ENCODE data around the gene PYCR2. TPM values are rescaled to one million over a fixed set of nuclear protein-coding genes. Genes with fewer than 3 reads are reported as not detected.

The PYCR2 gene
- total RNA-seq, 2 experiments from 2014 or later = 132 to 134 TPM

DNA sequence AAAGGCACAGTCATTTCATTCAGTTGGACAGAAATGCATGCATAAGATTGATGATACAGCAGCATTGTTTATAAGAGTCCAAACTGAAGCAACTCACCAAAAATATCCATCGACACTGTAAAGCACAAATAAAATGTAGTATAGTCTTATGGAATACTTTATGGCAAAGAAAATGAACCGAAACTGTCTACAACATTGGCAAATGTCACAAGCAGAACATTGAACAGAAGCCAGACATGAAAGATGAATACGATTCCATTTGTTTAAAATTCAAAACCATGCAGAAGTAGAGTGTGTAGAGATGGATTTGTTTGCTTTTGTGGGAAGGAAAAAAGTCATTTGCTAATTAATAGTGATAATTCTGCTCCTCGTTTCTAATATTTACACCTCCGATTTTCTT, 27.6 kb downstream of the PYCR2 start:
- peak overlapping the region; percentile 91 for H3K27ac Mint-ChIP-seq
- no peaks in the 10 kb centered on the region for H3K36me3 Mint-ChIP-seq (ENCODE audit: low read depth)
- H3K4me3 Mint-ChIP-seq = peak overlapping the region; percentile 57
- DNase-seq (no peak), ATAC-seq (no peak)
- intact Hi-C loops (cut with micrococcal nuclease) = no loop called here
- TF ChIP-seq, protein P1, sequence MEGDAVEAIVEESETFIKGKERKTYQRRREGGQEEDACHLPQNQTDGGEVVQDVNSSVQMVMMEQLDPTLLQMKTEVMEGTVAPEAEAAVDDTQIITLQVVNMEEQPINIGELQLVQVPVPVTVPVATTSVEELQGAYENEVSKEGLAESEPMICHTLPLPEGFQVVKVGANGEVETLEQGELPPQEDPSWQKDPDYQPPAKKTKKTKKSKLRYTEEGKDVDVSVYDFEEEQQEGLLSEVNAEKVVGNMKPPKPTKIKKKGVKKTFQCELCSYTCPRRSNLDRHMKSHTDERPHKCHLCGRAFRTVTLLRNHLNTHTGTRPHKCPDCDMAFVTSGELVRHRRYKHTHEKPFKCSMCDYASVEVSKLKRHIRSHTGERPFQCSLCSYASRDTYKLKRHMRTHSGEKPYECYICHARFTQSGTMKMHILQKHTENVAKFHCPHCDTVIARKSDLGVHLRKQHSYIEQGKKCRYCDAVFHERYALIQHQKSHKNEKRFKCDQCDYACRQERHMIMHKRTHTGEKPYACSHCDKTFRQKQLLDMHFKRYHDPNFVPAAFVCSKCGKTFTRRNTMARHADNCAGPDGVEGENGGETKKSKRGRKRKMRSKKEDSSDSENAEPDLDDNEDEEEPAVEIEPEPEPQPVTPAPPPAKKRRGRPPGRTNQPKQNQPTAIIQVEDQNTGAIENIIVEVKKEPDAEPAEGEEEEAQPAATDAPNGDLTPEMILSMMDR (IDR thresholded peaks at IDR 0.05) = no peak
- peaks cover 38% of the 10 kb centered on the region for H3K4me1 Mint-ChIP-seq (ENCODE audit: low read depth)
- no peaks in the 10 kb centered on the region for H3K9me3 Mint-ChIP-seq
- no peaks in the 10 kb centered on the region for H3K27me3 Mint-ChIP-seq
- ChIA-PET CTCF (interaction anchor here (0.7 to 3.7 kb wide), 8 partner anchors 13 to 421 kb away, joined by 3 to 27 read pairs (median 4); partner anchors contain the start of genes SRP9 and TMEM63A), POLR2A (interaction anchor here (1.2 to 3.5 kb wide), 3 partner anchors 7 to 425 kb away, joined by 4 to 35 read pairs (median 4); partner anchors contain the start of genes LEFTY1 and TMEM63A)

DNA sequence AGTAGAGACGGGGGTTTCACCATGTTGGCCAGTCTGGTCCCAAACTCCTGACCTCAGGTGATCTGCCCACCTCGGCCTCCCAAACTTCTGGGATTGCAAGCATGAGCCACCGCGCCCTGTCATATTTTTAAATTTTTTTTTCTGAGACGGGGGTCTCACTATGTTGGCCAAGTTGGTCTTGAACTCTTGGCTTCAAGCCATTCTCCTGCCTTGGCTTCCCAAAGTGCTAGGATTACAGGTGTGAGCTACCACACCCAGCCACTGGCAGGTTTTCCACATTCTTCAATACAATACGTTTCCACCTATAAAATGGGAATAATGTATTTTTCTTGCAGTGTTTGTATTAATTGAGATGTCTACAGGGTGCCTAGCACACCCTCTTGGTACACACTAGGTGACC, 31.7 kb downstream of the PYCR2 start:
- CTCF ChIA-PET = interaction anchor here (0.8 to 1.1 kb wide), 2 partner anchors 11 to 95 kb away, joined by 3 to 4 read pairs; no protein-coding TSS in a partner anchor
- no peak for ATAC-seq
- H3K27ac Mint-ChIP-seq = no peak overlapping the region
- H3K27me3 Mint-ChIP-seq = no peaks in the 10 kb centered on the region
- H3K36me3 Mint-ChIP-seq (ENCODE audit: low read depth) = no peaks in the 10 kb centered on the region
- POLR2A ChIA-PET = interaction anchor here (3.6 kb wide), 1 partner anchor 11 kb away, joined by 17 read pairs; the partner anchor contains the start of gene TMEM63A
- intact Hi-C loops (cut with micrococcal nuclease) = no loop called here
- peaks cover 17% of the 10 kb centered on the region for H3K4me1 Mint-ChIP-seq (ENCODE audit: low read depth)
- H3K9me3 Mint-ChIP-seq = no peaks in the 10 kb centered on the region
- TF ChIP-seq, protein P1 (IDR thresholded peaks at IDR 0.05) = no peak
- H3K4me3 Mint-ChIP-seq = no peak overlapping the region
- no peak for DNase-seq

DNA sequence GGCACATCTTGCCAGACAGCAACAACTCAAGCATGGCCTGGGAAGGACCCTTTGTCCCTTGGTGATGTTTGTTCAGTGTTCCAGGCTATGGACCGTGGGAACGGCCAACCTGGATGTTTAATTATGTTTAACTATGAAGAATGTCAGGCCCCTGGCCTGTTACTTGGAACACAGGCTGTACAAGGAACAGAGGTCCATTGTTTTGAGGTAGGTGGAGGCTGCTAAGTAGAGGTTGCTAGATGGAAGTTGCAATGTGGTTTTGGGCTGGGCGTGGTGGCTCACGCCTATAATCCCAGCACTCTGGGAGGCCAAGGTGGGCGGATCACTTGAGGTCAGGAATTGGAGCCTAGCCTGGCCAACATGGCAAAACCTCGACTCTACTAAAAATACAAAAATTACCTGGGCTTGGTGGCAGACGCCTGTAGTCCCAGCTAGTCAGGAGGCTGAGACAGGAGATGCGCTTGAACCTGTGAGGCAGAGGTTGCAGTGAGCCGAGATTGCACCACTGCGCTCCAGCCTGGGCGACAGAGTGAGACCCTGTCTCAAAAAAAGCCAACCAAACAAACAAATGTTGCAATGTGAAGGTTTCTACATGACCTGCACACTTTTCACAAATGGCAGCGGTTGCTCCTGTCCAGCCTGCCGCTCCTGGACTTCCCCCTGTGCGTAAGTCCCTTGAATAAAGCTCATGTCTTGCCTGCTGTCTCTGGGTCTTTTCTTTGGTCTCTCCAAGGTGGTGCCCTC, 32.6 kb downstream of the PYCR2 start:
- peaks cover 8% of the 10 kb centered on the region for H3K4me1 Mint-ChIP-seq (ENCODE audit: low read depth)
- TF ChIP-seq, protein P1 (IDR thresholded peaks at IDR 0.05) = no peak
- no peaks in the 10 kb centered on the region for H3K9me3 Mint-ChIP-seq
- H3K27ac Mint-ChIP-seq = peak overlapping the region; percentile 14
- intact Hi-C loops (cut with micrococcal nuclease) = no loop called here
- CTCF ChIA-PET = interaction anchor here (1.1 kb wide), 1 partner anchor 10 kb away, joined by 4 read pairs; no protein-coding TSS in a partner anchor
- H3K27me3 Mint-ChIP-seq = no peaks in the 10 kb centered on the region
- ATAC-seq (no peak), DNase-seq (no peak)
- no peaks in the 10 kb centered on the region for H3K36me3 Mint-ChIP-seq (ENCODE audit: low read depth)
- POLR2A ChIA-PET = interaction anchor here (3.6 kb wide), 1 partner anchor 10 kb away, joined by 17 read pairs; the partner anchor contains the start of gene TMEM63A
- no peak overlapping the region for H3K4me3 Mint-ChIP-seq

DNA sequence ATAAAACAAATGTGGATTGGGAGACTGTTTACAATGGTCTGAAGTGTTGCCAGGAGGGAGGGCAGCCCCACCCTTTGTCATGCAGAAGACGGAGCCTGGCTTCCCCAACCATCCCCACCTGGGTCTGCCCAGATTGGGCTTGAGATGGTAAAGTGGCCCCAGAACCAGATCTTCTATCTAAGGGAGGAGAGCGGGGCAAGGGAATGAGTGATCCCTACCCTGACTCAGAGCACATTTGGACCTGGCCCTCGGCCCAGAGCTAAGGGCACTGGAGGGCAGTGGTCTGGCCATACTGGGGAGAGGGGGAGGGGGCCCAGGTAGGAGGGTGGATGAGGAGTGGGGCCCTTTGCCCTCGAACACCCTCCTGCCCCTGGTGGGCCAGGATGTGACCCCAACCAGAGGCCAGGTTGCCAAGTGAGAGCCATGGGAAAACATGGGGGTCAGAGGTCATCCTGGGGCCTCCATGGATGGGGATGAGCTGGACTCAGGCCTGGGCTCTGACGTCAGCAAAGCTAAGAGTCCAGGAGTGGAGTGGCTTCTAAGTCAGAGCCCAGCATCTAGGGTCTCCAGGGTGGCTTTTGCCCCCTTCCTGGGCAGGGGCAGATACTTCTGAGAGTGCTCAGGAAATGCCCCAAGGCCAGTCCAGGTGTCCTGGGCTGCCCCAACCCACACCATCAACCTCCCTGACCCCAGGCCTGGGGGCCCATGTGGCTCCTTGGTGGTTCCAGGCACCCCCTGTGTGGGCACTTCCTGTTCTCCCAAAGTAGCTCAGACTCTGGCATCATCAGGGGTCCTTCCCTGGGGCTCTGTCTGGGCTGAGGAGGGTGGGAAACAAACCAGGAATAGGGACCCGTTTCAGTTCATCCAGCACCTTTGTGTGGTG, 33.5 kb downstream of the PYCR2 start:
- TF ChIP-seq, protein P1 (IDR thresholded peaks at IDR 0.05) = no peak
- Mint-ChIP-seq H3K36me3 (ENCODE audit: low read depth) (no peaks in the 10 kb centered on the region), H3K9me3 (no peaks in the 10 kb centered on the region), H3K4me1 (ENCODE audit: low read depth) (peaks cover 3% of the 10 kb centered on the region), H3K27ac (no peak overlapping the region), H3K4me3 (no peak overlapping the region), H3K27me3 (no peaks in the 10 kb centered on the region)
- intact Hi-C loops (cut with micrococcal nuclease) = no loop called here
- DNase-seq = no peak
- ChIA-PET POLR2A (interaction anchor here (1.1 to 3.6 kb wide), 3 partner anchors 9 to 112 kb away, joined by 3 to 17 read pairs (median 5); partner anchors contain the start of gene TMEM63A), CTCF (interaction anchor here (2.5 kb wide), 1 partner anchor 21 kb away, joined by 10 read pairs; no protein-coding TSS in a partner anchor)
- no peak for ATAC-seq

Measured in activated CD8-positive, alpha-beta T cell treated with anti-CD3 and anti-CD28 coated beads for 36 hours (primary cell).